Activated CD8-positive, alpha-beta memory T cell treated with anti-CD3 and anti-CD28 coated beads, Interleukin-2, amount 50 U/mL, for 24 hours (primary cell): ENCODE results near the gene COPS7B.
"Not testable (repeated sequence)": the region's sequence is repeated elsewhere in the genome, so short reads cannot be mapped to it uniquely, and the experiment has no call there.

Experiments
- DNase-seq: peaks from one replicate; pipeline ENCODE4 v3.0.0-alpha.2; 2020; ENCODE audit errors: extremely low read depth

Gene COPS7B

GRCh38 chr2:231786177-231786916 is at the start of gene COPS7B:
Gene COPS7B (plus strand): TSS chr2:231786445. CDS start chr2:231788571, 2,126 bp downstream.
- DNase-seq, result peak; percentile 67

GRCh38 chr2:231737761-231738160 is 48.5 kb upstream of the COPS7B start:
- DNase-seq, result no peak

DNA sequence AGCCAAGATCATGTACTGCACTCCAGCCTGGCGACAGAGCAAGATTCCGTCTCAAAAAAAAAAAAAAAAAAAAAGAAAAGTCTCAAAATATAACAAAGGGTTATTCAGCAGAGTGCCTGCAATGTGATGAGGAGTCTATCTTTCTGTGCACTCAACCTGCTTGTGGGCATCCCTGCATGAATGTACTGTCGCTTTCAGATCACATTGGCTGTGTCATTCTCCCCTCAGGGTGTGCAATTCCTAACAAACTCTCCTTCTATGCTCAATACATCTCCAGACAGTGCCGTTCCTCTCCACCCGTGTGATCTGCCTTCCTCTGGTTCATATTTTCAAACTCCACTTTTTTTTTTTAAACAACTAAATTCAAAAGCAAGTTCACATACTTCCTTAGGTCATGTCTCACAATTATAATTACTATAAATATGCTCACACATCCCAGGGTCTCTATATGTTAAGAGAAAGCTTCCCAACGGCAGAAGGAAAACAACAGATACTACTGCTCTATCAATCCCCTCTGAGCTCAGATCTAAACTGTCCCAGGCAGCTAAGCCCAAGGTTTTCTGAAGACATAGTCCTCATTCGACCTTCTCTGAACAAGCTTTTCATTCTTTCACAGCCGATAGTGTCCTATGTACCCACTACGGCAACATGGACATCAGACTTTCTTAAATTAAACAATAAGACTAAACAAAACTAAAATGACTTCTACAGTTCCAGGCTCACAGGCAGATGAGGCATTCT is 42.7 kb upstream of the COPS7B start:
- DNase-seq, result no peak

DNA sequence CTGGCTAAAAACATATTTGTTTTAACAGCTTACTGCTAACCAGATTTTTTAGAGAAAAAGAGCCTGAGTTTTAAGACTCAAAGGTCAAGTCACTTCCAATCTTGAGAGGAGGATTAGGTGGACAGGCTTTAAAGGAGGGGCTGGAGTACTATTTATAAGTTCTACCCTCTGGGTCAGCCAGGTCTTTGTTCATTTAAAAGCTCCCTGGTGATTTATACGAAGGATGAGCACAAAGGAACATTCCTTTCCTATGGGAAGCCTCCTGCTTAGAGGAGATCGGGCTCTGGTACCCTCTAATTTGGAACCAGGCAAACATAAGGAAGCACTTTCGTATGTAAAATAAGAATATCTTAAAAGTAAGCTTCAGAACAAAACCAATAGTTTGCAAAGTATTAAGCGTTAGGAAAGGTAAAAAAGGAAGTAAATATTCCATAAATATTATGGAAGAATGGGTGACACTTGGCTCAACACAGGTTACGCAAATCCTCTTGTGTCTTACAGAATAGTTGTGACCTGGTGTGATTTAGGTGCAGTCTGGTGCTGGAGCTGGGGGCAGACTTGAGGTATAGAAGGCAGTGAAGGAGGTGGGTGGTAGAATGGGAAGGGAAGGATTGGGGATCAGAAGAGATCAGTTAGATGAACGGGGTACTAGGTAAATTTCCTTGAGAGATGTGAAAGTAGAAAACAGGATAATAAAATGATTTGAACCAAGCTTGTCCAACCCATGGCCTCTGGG is 40.8 kb upstream of the COPS7B start:
- DNase-seq, result no peak

GRCh38 chr2:231748153-231748896 is 37.9 kb upstream of the COPS7B start:
- not testable (repeated sequence) for DNase-seq

- DNase-seq, result not testable (repeated sequence)
Measured at GRCh38 chr2:231749016-231749415, 37.2 kb upstream of the COPS7B start.

GRCh38 chr2:231751042-231751815 is 35.0 kb upstream of the COPS7B start:
- no peak for DNase-seq

- DNase-seq, result no peak
Measured at GRCh38 chr2:231752061-231752460, 34.2 kb upstream of the COPS7B start.

DNA sequence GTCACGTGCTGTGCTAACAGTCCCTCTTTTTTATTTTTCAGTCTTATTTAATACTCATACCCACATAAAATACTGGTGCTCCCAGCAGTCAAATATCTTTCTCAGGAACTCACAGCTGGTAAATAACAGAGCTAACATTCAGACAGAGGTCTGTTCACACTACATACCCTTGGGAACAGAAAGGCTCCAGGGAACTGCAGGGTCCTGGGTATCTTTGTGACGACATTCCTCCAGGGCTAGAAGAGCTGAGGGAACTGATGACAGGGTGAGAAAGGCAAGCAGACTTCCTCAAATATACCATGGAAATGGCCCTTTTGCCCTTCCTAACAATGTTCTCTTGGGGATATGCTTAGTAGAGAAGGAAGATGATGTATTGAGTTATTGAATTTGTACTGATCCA is 24.5 kb upstream of the COPS7B start:
- DNase-seq, result no peak

GRCh38 chr2:231764124-231764523 is 22.1 kb upstream of the COPS7B start:
- no peak for DNase-seq

DNA sequence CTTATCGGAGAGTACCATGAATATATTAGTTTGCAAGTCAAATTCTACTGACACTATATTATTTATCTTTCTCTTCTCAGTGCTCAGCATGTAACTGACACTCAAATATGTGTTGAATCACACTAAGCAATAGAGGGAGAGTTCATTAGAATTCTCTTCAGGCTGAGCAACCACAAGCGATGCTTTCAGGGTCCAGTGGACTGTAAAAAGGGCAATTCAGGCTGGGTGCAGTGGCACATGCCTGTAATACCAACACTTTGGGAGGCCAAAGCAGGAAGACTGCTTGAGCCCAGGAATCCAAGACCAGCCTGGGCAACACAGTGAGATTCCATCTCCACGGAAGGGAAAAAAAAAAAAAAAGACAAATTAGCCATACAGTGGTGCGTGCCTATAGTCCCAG is 21.5 kb upstream of the COPS7B start:
- DNase-seq, result no peak

DNA sequence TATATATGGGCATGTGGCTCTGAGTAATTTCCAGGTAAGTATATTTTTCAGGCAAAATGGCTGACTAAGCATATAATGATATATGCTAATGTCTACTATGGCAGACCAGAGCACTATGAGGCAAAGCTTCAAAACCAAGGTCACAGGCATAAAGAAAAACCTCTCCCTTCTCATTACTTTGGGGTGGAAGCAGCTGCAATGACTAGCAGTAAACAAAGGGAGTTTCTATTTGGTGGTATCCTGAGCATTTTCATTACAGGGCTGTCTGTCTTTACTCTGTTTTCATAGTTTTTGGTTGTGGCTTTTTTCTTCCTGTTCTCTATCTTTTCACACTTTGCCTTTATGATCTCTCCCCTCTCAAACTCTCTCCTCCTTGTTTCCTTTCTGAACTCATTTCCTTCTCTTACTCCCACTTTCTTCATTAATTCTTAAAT is 20.7 kb upstream of the COPS7B start:
- DNase-seq, result no peak

DNA sequence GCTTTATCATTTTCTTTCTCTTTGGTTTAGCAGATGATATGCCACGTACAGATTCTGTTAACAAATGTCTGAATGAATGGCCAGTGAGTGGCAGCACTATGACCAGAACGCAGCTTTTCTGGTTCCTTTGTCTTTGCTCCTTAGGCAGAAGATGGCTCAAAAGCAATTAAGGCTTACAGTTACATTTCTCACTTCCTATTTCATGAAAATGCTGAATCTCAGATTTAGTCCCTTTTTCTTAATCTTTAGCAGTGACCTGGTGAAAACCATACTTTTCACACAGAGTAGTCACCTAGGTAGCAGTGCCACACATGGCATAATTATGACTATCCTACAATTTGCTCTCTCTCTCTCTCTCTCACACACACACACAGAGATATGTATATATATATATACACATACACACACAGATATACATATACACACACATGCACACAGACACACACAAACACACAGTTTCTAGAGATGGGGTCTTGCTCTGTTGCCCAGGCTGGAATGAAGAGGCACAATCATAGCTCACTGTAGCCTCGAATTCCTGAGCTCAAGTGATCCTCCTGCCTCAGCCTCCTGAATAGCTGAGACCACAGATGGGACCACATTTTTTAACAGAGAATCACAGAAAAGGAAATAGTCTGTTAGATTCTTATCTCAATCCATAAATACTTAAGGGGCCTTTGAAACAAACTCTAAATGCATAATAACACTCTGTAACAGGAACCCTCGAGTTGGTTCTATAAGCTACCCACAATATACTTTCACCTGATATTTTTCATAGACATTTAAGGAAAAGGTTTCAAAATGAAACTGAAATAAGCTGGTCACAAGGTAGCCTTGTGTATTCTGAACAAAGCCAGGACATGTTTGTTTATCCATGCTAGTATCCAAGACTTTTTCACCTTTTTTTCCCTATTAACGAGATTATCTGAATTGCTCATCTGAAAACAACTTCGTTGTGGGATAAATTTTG is 16.8 kb upstream of the COPS7B start:
- DNase-seq, result no peak

DNA sequence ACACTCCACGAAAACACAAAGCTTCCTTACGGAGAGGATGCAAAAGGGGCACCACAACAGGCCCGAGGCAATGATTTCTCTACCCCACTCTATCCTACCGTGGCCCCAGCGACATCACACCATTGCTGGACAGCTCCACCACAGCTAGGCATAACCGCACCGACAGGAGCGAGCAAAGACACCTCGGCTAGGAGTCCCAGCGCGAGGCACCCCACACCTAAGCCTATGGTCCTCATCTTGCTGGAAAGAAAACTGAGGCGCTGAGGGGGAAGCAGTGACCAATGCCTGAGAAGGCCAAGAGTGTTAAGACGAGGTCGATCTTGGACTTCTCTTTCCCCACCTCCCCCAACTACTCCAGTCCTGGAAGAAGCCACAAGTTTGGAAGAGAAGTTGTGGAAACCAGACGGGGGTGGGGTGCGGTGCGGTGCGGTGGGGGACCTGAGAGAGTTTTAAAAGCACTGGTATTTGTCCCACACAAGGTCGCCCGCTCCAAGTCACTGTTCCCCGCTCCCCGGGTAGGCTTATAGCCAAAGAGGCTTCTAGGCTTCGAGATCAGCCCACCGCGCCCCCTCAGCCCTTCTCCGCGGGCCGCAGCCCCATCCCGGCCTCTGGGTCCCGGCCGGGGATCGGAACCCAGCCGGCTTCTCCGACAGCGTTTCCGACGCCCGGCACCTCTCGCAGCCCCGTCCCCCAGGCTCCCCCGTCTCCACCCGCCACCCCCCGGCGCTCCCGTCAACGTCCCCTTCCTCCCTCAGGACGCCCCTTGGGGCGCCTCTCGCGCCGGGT is 5.9 kb upstream of the COPS7B start:
- DNase-seq, result no peak

- peak; percentile 96 for DNase-seq
Measured at GRCh38 chr2:231780909-231781797, 5.1 kb upstream of the COPS7B start, which contains the start of gene PDE6D. Gene PDE6D (minus strand): TSS chr2:231781282. CDS start chr2:231781114, 168 bp downstream.

- no peak for DNase-seq
Measured at GRCh38 chr2:231781798-231782726, 4.2 kb upstream of the COPS7B start.

DNA sequence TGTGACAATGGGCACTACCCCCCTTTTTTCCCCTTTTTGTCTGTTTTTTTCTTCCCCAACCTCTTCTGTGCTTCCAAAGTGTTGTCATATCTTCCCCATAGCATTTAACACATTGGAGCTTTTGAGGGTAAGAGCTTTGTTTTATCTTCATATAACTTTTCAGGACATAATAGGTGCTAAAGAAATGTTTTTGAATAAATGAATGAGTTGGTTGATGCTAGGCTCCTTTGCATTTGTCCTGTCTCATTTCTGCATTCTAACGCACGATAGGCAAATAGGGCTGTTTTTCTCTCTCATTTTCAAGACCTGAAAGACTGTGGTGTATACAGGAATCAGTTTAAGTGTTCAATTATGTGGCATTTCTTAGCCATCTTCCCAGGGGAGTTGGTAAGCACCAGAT is 832 bp upstream of the COPS7B start:
- no peak for DNase-seq
